ENCODE measurements around the gene DOLK.

Gene DOLK

GRCh38 chr9:128903871-128904620, 43.4 kb downstream of the DOLK start:
- DNase-seq = no peak

DNA sequence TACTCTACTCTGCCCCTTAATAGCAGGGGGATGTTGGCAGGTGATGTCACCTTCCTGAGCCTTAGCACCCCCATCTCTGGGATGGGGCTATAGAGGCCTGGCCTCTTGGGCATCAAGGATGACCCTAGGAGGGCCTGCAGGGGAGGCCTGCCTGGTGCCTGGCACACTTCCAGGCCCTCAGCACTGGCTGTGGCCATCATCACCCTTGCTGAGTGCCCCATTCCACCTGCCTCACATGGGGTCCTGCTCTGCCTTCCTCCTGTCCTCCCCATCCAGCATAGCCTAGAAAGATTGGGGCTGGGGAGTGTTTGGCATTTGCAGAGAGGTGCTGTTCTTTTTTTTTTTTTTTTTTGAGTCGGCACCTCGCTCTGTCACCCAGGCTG, 44.3 kb downstream of the DOLK start:
- no peak for DNase-seq

DNA sequence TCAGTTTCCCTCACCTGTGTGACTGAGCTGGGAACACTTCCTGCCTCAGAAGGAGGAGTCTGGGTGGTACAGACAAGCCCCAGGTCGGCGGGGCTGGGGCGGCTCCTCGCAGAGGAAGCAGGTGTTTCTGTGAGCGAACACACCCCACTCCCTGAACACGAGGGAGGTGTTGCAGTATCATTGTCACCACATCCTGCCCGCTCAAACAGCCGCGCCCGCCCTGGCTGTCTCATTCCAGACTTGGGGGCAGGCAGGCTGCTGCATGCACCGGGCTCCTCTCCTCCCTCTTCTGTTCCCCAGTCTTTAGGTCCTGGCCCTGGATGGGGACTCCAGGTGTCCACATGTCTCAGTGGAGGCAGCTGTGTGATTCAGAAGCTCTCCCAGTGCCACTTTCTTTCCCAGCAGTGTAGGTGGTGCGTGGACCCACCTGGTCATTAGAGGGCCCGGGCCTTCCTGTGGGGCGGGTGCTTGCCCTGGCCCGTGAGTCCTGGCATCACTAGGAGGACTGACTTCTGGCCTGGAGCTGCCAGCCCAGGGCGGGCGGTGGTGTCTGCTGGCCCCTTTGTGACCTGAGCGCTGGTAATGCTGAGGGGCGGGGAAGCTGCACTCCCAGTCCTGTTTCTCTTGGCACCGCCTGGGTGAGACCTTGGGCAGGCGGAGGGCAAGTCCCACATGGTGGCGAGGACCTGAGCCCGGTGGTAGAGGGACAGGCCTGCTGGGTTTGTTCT, 44.9 kb downstream of the DOLK start:
- DNase-seq = no peak

GRCh38 chr9:128901822-128902221, 45.6 kb downstream of the DOLK start:
- DNase-seq = no peak

DNA sequence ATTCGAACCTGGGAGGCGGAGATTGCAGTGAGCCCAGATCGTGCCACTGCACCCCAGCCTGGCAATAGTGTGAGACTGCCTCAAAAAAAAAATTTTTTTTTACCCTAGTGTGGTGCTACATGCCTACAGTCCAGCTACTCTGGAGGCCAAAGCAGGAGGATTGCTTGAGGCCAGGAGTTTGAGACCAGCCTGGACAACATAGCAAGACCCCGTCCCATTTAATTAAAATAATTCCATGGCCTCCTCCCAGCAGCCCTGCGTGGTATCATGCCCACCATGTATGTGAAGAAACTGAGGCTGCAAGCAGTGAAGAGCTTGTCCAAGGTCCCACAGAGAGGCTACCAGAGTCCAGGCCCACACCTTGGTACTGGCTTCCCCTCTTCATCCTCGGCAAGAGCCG, 46.0 kb downstream of the DOLK start:
- no peak for DNase-seq

DNA sequence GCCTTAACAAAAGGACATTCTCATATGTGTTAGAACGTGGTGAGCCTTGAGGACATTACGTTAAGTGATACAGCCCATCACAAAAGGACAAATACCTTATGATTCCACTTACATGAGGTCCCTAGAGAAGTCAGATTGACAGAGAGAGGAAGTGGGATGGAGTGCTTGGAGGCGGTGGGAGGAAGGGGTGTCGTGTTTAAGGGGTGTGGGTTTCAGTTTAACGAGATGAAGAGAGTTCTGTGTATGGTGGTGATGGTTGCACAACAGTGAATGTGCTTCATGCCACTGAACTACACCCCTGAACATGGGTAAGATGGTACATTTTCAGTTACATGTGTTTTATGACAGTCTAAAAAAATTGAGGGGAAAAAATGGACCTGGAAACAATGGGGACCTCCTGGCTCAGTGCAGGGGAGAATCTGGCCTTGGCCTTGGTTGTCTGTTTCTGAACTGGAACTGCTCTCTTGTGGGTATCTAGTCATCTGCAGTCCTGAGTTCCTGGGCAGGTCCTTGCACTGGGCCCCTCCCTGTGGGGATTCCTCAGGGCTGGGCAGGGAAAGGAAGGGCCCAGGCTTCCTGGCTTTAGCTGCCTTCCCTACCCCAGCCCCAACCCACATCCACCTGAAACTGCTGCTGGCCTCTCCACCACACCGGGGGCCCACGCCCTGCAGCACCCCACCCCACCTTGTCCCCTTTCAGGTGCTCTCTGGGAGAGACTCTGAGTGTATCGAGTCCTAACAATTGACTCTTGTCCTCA, 47.7 kb downstream of the DOLK start:
- no peak for DNase-seq

DNA sequence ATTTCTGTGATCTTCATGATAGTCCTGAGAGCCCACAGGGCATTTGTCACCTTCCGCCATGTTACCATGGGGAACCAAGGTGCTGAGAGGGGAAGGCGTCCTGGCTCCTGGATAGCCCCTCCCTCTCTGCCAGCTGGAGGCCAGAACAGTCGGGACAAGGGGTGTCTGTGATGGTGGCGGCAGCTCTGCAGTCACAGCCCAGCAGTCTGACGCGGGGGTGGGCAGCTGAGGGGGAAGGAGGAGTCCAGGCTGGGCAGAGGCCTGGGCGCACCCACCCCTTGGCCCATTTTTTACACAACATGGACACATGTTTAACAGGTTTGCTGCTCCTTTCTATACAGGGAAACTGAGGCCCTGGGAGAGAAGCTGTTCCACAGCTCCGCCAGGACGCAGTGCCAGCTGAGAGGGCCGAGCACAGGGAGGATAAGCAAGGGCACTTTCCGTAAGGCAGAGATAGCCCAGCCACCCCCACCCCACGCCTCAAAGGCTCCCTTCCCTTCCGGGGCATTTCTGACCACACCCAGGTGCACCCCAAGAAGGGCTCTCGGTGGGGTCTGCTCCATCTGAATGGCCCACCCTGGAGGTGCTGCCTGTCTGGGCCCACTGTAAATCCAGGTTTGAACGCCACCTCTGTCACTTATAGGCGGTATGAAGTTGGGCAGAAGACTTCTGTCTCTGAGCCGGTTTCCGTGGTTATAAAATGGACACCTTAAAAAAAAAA, 48.4 kb downstream of the DOLK start:
- DNase-seq = no peak

GRCh38 chr9:128898382-128898781, 49.0 kb downstream of the DOLK start:
- no peak for DNase-seq

DNA sequence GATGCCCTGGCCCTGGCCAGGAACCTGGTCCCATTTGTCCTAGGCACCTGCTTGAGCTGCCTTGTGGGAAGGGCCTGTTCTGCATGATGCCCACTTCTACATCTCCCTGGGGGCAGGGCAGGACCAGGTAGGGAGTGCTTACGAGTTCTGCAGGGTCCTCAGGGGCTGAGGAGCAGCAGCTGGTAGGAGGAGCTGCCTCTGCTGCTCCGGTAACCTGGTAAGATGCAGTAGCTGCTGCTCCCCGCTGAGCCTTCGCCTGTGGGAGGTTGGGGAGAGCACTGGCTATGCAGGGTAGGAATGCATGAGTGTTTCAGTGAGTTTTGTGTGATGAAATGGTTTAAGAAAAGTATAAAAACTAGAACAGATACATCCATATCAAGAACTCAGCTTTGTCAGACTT, 51.8 kb downstream of the DOLK start:
- DNase-seq = no peak
